ENCODE measurements around the gene GLIS1. TPM values are rescaled to one million over a fixed set of nuclear protein-coding genes. Genes with fewer than 3 reads are reported as not detected.

The GLIS1 gene
- total and polyA plus RNA-seq, 8 donors = 0.20 to 4.8 (median 0.55) TPM; not detected in 1

- WGBS, 5 donors = 63 to 66% (median 65%) methylated on average over 12 of the region's 12 CpGs
- Histone ChIP-seq H3K27me3 (no peaks in the 10 kb centered on the region), H3K27ac (no peak overlapping the region), H3K4me1 (no peaks in the 10 kb centered on the region), H3K9me3 (peaks cover 4 to 21% (median 17%) of the 10 kb centered on the region in 4 donors), H3K36me3 (no peaks in the 10 kb centered on the region), H3K4me3 (no peak overlapping the region)
- peak in 1 of 2 donors; percentile 17 for DNase-seq
- intact Hi-C loops (cut with DNase I; ENCODE audit: low total_unique reads) = no loop called here
- TF ChIP-seq EP300 (IDR thresholded peaks at IDR 0.05) = no peak
- no peak for TF ChIP-seq CTCF (IDR thresholded peaks at IDR 0.05)
- no peak for TF ChIP-seq POLR2A (IDR thresholded peaks at IDR 0.05)
- no peak for TF ChIP-seq POLR2AphosphoS5 (IDR thresholded peaks at IDR 0.05)
Observed at GRCh38 chr1:53614231-53615021, 124.5 kb downstream of the GLIS1 start.

- no peaks in the 10 kb centered on the region for H3K4me1 ChIP-seq
- TF ChIP-seq POLR2A (IDR thresholded peaks at IDR 0.05) (no peak), CTCF (IDR thresholded peaks at IDR 0.05) (no peak), POLR2AphosphoS5 (IDR thresholded peaks at IDR 0.05) (no peak), EP300 (IDR thresholded peaks at IDR 0.05) (no peak)
- H3K27ac ChIP-seq = no peak overlapping the region
- no peaks in the 10 kb centered on the region for H3K27me3 ChIP-seq
- no peaks in the 10 kb centered on the region for H3K36me3 ChIP-seq
- DNase-seq = no peak
- no peak overlapping the region for H3K4me3 ChIP-seq
- intact Hi-C loops (cut with DNase I; ENCODE audit: low total_unique reads) = no loop called here
- peaks cover 4 to 21% (median 17%) of the 10 kb centered on the region in 4 donors for H3K9me3 ChIP-seq
Observed at GRCh38 chr1:53608676-53609075, 130.3 kb downstream of the GLIS1 start.

- no peak for TF ChIP-seq POLR2AphosphoS5 (IDR thresholded peaks at IDR 0.05)
- TF ChIP-seq POLR2A (IDR thresholded peaks at IDR 0.05) = no peak
- no peak for TF ChIP-seq CTCF (IDR thresholded peaks at IDR 0.05)
- no peak for TF ChIP-seq EP300 (IDR thresholded peaks at IDR 0.05)
- no peaks in the 10 kb centered on the region for H3K36me3 ChIP-seq
- H3K27ac ChIP-seq = no peak overlapping the region
- 85 to 98% (median 94%) methylated on average over 2 of the region's 2 CpGs for WGBS, 5 donors
- H3K9me3 ChIP-seq = peaks cover 4 to 21% (median 17%) of the 10 kb centered on the region in 4 donors
- no peaks in the 10 kb centered on the region for H3K27me3 ChIP-seq
- intact Hi-C loops (cut with DNase I; ENCODE audit: low total_unique reads) = no loop called here
- H3K4me1 ChIP-seq = no peaks in the 10 kb centered on the region
- H3K4me3 ChIP-seq = no peak overlapping the region
- DNase-seq = no peak
Observed at GRCh38 chr1:53608071-53608470, 130.9 kb downstream of the GLIS1 start.

- Histone ChIP-seq H3K27me3 (no peaks in the 10 kb centered on the region), H3K4me1 (no peaks in the 10 kb centered on the region), H3K9me3 (peaks cover 4 to 20% (median 16%) of the 10 kb centered on the region in 4 donors), H3K27ac (no peak overlapping the region), H3K4me3 (no peak overlapping the region), H3K36me3 (no peaks in the 10 kb centered on the region)
- no peak for DNase-seq
- intact Hi-C loops (cut with DNase I; ENCODE audit: low total_unique reads) = no loop called here
- TF ChIP-seq EP300 (IDR thresholded peaks at IDR 0.05) = no peak
- no peak for TF ChIP-seq CTCF (IDR thresholded peaks at IDR 0.05)
- no peak for TF ChIP-seq POLR2A (IDR thresholded peaks at IDR 0.05)
- WGBS, 5 donors = 67 to 73% (median 71%) methylated on average over 15 to 19 of the region's 19 CpGs
Observed at GRCh38 chr1:53606651-53607051, 132.3 kb downstream of the GLIS1 start.

Measured in stomach (tissue), 9 donors.